Gastrocnemius medialis (tissue), 4 donors: ENCODE measurements around the gene GM2A.

Source experiments
- CTCF ChIP-seq, 5 experiments: fragments of 450-650 bp in 3 of 5; fragments of 200-600 bp in 2 of 5; sonication (generic) in 2 of 5; IDR thresholded peaks in 4 of 5; conservative IDR thresholded peaks in 1 of 5; 1 replicate in 4 of 5; 2 replicates in 1 of 5; pipeline ENCODE4 v1.5.1; 2016 to 2019; ENCODE audit warnings: antibody characterized with exemption in 5 of 5, mild to moderate bottlenecking in 3 of 5, moderate library complexity in 3 of 5
- POLR2A ChIP-seq, 2 donors: fragments of 450-650 bp; IDR thresholded peaks; one replicate each; pipeline ENCODE4 v1.6.1; 2017; ENCODE audit warnings: antibody characterized with exemption in 2 of 2, mild to moderate bottlenecking in 2 of 2, moderate library complexity in 2 of 2

- no peak for TF ChIP-seq POLR2A (IDR thresholded peaks at IDR 0.05)
- no peak for TF ChIP-seq CTCF (IDR thresholded peaks at IDR 0.05 in 4 of 5, conservative IDR thresholded peaks at IDR 0.05 in 1 of 5)
These were observed 22.8 kb upstream of the GM2A start for GRCh38 chr5:151230048-151230680.
